ENCODE data around the gene SMIM35. TPM values are rescaled to one million over a fixed set of nuclear protein-coding genes. Genes with fewer than 3 reads are reported as not detected.

SMIM35 gene
- total and polyA plus RNA-seq, 2 of the 4 experiments (the other 2 are of a cell fraction), result not detected

GRCh38 chr11:118136341-118136740 is 49.6 kb upstream of the SMIM35 start:
- ChIA-PET CTCF (no interaction called here), POLR2A (ENCODE audit: unreplicated experiment) (no interaction called here)
- no peak overlapping the region for H2BK15ac ChIP-seq (ENCODE audit: low read depth, low read length)
- H3K9ac ChIP-seq (ENCODE audit: low read depth, low read length), result no peak overlapping the region
- H2BK20ac ChIP-seq (ENCODE audit: low read depth, low read length), result no peak overlapping the region
- in situ Hi-C loops (cut with MboI; ENCODE audit: low sequenced_read_pairs), result no loop called here
- no peaks in the 10 kb centered on the region for H3K9me1 ChIP-seq (ENCODE audit: insufficient read depth, low read length)
- no CpG with 5 or more reads among the region's 2 CpGs for WGBS, 2 experiments (ENCODE audit: extremely low coverage in 2 of 2, insufficient read length in 1 of 2)
- no peak overlapping the region for H3K23ac ChIP-seq (ENCODE audit: low read depth, low read length)
- intact Hi-C loops (cut with micrococcal nuclease), result no loop called here
- dilution Hi-C loops (cut with HindIII; ENCODE audit: low sequenced_read_pairs, unreplicated experiment), result no loop called here
- no peak overlapping the region for H3K14ac ChIP-seq (replicated peaks; ENCODE audit: low read depth, low read length)
- H3K27me3 ChIP-seq (ENCODE audit: control insufficient read depth, insufficient read depth, low read length), result peaks cover 14% of the 10 kb centered on the region
- no peak overlapping the region for H2BK120ac ChIP-seq (ENCODE audit: low read depth, low read length)
- H2AK9ac ChIP-seq (replicated peaks; ENCODE audit: low read depth, low read length, poor library complexity), result no peak overlapping the region
- H4K91ac ChIP-seq (ENCODE audit: insufficient read depth, low read depth, low read length), result no peak overlapping the region
- H4K20me1 ChIP-seq (ENCODE audit: insufficient read depth, low read length), result no peaks in the 10 kb centered on the region
- H3K4ac ChIP-seq (ENCODE audit: low read depth, low read length), result no peak overlapping the region
- no peak overlapping the region for H2BK5ac ChIP-seq (ENCODE audit: low read depth, low read length, poor library complexity, severe bottlenecking)
- no peak overlapping the region for H4K8ac ChIP-seq (ENCODE audit: low read depth in 2 of 2, low read length in 2 of 2)
- no peak overlapping the region for H3K56ac ChIP-seq (ENCODE audit: extremely low read depth, insufficient read depth, low read length)
- no peak overlapping the region for H3K4me2 ChIP-seq (ENCODE audit: low read depth, low read length)
- no peaks in the 10 kb centered on the region for H3K4me1 ChIP-seq (ENCODE audit: control insufficient read depth, insufficient read depth, low read length)
- H4K5ac ChIP-seq (ENCODE audit: low read depth, low read length), result no peak overlapping the region
- BruUV-seq (replicated peaks), result no TSS peak
- no peak overlapping the region for H3K4me3 ChIP-seq (ENCODE audit: insufficient read depth, low read depth, low read length)
- ATAC-seq (ENCODE audit: low read depth) (no peak), DNase-seq (no peak)
- no peak for TF ChIP-seq RFX5 (IDR thresholded peaks at IDR 0.05; ENCODE audit: low read depth, low read length)
- TF ChIP-seq ELK1 (IDR thresholded peaks at IDR 0.05; ENCODE audit: borderline replicate concordance, low read depth, low read length), result no peak
- no peak for TF ChIP-seq SMC3 (IDR thresholded peaks at IDR 0.05; ENCODE audit: low read depth, low read length)
- no peak for TF ChIP-seq BHLHE40 (IDR thresholded peaks at IDR 0.05; ENCODE audit: low read depth, low read length)
- no peak for TF ChIP-seq CHD1 (IDR thresholded peaks at IDR 0.05; ENCODE audit: low read depth, low read length)
- H3K79me1 ChIP-seq (ENCODE audit: low read depth in 1 of 2, low read length in 2 of 2), result no peaks in the 10 kb centered on the region
- no peak overlapping the region for H3K27ac ChIP-seq (ENCODE audit: insufficient read depth, low read length)
- H2AK5ac ChIP-seq (ENCODE audit: low read depth, low read length), result no peak overlapping the region
- H3K9me3 ChIP-seq (ENCODE audit: control insufficient read depth, insufficient read depth, low read length), result no peaks in the 10 kb centered on the region
- no peak overlapping the region for H3K18ac ChIP-seq (ENCODE audit: low read depth, low read length)
- H3K36me3 ChIP-seq (ENCODE audit: control insufficient read depth, insufficient read depth, low read length), result no peaks in the 10 kb centered on the region
- H2AFZ ChIP-seq (replicated peaks; ENCODE audit: low read length, poor library complexity), result no peak overlapping the region
